ENCODE data around the gene KRTAP21-3.

DNA sequence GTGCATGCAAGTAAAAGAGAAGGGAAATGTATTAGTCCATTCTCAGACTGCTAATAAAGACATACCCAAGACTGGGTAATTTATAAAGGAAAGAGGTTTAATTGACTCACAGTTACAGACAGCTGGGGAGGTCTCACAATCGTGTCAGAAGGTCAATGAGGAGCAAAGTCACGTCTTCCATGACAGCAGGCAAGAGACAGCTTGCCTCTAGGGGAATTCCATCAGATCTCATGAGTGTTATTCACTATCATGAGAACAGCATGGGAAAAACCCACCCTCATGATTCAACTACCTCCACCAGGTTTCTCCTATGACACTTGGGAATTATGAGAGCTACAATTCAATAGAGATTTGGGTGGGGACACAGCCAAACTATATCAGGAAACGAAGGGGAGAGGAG lies 8.1 kb downstream of the KRTAP21-3 start:
- TF ChIP-seq, protein P1, sequence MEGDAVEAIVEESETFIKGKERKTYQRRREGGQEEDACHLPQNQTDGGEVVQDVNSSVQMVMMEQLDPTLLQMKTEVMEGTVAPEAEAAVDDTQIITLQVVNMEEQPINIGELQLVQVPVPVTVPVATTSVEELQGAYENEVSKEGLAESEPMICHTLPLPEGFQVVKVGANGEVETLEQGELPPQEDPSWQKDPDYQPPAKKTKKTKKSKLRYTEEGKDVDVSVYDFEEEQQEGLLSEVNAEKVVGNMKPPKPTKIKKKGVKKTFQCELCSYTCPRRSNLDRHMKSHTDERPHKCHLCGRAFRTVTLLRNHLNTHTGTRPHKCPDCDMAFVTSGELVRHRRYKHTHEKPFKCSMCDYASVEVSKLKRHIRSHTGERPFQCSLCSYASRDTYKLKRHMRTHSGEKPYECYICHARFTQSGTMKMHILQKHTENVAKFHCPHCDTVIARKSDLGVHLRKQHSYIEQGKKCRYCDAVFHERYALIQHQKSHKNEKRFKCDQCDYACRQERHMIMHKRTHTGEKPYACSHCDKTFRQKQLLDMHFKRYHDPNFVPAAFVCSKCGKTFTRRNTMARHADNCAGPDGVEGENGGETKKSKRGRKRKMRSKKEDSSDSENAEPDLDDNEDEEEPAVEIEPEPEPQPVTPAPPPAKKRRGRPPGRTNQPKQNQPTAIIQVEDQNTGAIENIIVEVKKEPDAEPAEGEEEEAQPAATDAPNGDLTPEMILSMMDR (IDR thresholded peaks at IDR 0.05), result no peak
- no peak for TF ChIP-seq POLR2A (IDR thresholded peaks at IDR 0.05)

Data from lower leg skin (tissue), 3 donors.